Fibroblast of upper back skin (primary cell): ENCODE data around the gene HIRIP3.

ENCODE experiments used
- DNase-seq: peaks from one replicate; pipeline ENCODE4 v3.0.0-alpha.2; 2013

HIRIP3 gene

GRCh38 chr16:29996766-29997250, 1.4 kb upstream of the HIRIP3 start:
- no peak for DNase-seq

- DNase-seq, result peak; percentile 94
These were observed 721 bp upstream of the HIRIP3 start, which contains the start of gene INO80E for GRCh38 chr16:29995911-29996765. Gene INO80E (plus strand): TSS chr16:29996241. CDS start chr16:29996311, 70 bp downstream.

GRCh38 chr16:29994600-29995323, 655 bp downstream of the HIRIP3 start:
- DNase-seq, result peak; percentile 28

- DNase-seq, result no peak
These were observed 1.4 kb downstream of the HIRIP3 start for GRCh38 chr16:29993903-29994599.

DNA sequence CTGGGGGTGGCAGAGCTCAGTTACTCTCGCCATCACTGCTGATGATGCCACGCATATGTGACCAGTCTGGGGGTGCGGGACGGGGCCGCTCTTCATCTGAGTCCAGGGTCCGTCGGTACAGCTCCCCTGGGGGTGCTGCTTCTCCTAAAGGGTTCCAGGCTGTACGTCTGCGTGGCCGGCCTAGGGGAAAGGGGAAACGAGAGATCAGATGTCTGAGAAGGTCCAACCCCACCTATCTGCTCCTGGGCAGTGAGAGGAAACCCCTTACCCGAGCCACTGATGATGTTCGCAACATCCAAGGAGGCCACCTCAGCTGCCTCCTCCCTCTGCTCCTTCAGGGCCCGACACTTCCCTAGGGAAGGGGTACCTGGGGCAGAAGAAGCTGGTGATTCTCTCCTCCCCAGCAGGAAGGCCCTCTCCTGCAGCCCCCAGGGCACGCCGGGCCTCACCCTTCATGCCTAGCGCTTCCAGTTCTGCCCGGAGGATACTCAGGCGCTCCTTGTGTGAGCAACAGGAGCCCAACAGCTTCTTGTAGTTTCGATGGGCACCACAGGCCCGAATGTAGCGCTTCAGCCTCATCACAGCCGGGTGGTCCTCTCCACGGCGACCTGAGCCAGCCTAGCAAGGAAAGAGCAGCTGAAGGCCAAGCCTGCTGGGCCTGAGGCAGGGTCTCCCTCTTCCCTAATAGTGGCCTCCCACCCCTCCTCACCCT, 2.1 kb downstream of the HIRIP3 start:
- no peak for DNase-seq

DNA sequence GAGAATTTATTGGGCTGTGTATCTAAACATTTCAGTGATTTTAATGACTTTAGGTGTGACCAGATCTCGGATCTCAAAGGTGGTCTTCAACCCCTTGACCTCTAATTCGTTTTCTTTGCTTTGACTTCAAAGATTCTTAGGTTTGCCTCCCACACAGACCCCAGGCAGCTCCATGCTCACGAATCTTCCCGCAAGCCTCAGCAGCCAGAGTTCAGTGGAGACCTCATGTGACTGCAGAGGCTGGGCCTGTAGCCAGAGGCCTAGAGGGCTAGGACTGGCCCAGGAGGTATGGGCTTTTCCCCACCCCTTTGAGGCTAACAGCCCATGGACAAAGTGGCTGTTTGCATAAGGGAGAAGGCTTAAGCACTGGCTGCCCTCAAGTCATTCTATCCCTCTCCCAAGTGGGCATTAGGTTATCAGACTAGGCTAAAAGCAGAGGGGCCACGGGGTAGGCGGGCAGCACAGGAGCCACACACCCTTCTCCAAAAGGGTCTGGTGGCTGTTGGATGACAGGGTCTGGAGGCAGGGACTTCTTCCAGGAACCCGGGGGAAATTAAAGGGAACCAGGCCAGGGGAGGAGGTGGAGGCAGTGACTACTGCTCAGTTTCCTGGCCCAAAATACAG, 3.0 kb downstream of the HIRIP3 start:
- no peak for DNase-seq

- no peak for DNase-seq
These were observed 3.9 kb downstream of the HIRIP3 start for GRCh38 chr16:29991571-29991904.

DNA sequence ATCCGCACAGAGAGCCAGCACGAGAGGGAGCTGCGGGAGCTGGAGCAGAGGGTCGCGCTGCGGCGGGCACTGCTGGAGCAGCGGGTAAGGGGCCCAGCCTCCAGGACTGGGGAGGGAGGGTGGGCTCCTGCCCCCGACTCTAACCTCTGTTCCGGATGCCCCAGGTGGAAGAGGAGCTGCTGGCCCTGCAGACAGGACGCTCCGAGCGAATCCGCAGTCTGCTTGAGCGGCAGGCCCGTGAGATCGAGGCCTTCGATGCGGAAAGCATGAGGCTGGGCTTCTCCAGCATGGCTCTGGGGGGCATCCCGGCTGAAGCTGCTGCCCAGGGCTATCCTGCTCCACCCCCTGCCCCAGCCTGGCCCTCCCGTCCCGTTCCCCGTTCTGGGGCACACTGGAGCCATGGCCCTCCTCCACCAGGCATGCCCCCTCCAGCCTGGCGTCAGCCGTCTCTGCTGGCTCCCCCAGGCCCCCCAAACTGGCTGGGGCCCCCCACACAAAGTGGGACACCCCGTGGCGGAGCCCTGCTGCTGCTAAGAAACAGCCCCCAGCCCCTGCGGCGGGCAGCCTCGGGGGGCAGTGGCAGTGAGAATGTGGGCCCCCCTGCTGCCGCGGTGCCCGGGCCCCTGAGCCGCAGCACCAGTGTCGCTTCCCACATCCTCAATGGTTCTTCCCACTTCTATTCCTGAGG, 4.4 kb downstream of the HIRIP3 start:
- DNase-seq, result no peak

DNA sequence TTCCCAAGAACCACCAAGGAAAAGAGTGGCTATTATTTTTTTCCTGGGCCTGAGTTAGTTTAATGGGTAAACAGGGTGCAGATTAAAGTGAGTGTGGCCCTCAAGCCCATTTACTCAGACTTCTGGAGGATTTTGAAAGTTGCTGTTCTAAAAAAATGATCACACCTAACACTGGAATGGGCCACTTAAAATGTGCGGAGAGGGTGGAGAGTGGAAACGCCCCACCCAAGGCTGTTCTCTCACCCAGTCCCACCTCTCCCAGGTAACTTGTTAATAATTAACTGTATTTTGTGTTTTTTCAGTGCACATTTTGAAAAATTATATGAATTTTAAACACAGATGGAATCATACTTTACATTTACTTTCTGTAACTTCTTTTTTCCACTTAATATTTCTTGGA, 5.4 kb downstream of the HIRIP3 start:
- DNase-seq, result no peak

DNA sequence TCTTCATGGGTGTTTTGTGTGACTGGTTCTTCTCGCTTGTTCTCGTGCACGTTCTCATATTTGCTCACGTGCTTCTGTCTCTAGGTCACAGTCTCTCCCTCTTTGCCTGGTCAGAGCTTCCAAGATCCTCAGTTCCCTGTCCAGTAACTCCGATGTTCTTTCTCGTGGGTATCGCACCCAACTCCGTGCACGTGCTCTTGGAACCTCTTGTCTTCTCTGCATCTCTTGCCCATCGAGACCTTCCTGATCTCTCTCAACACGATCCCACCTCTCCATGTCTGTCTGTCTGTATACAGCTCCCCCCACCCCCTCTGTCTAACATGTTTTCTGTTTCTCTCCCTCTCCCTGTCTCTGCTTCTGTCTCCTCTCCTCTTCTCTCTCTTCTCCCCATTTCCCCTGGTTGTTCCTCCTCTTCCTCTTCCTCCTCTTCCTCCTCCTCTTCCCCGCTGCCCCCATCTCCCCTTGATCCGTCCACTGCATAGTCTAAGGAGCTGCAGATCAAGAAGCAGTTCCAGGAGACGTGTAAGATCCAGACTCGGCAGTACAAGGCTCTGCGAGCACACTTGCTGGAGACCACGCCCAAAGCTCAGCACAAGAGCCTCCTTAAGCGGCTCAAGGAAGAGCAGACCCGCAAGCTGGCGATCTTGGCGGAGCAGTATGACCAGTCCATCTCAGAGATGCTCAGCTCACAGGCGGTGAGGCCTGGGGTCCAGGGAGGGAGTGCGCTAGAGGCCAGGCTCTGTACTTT, 6.1 kb downstream of the HIRIP3 start:
- no peak for DNase-seq

- no peak for DNase-seq
These were observed 6.9 kb downstream of the HIRIP3 start for GRCh38 chr16:29988346-29989075.

DNA sequence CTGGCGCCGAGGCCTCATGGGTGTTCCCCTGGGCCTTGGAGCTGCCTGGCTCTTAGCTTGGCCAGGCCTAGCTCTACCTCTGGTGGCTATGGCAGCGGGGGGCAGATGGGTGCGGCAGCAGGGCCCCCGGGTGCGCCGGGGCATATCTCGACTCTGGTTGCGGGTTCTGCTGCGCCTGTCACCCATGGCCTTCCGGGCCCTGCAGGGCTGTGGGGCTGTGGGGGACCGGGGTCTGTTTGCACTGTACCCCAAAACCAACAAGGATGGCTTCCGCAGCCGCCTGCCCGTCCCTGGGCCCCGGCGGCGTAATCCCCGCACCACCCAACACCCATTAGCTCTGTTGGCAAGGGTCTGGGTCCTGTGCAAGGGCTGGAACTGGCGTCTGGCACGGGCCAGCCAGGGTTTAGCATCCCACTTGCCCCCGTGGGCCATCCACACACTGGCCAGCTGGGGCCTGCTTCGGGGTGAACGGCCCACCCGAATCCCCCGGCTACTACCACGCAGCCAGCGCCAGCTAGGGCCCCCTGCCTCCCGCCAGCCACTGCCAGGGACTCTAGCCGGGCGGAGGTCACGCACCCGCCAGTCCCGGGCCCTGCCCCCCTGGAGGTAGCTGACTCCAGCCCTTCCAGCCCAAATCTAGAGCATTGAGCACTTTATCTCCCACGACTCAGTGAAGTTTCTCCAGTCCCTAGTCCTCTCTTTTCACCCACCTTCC, 7.9 kb downstream of the HIRIP3 start:
- no peak for DNase-seq

DNA sequence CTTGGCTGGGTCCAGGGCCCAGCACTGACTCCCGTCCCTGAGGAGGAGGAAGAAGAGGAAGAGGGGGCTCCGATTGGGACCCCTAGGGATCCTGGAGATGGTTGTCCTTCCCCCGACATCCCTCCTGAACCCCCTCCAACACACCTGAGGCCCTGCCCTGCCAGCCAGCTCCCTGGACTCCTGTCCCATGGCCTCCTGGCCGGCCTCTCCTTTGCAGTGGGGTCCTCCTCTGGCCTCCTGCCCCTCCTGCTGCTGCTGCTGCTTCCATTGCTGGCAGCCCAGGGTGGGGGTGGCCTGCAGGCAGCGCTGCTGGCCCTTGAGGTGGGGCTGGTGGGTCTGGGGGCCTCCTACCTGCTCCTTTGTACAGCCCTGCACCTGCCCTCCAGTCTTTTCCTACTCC, 8.5 kb downstream of the HIRIP3 start:
- DNase-seq, result no peak

DNA sequence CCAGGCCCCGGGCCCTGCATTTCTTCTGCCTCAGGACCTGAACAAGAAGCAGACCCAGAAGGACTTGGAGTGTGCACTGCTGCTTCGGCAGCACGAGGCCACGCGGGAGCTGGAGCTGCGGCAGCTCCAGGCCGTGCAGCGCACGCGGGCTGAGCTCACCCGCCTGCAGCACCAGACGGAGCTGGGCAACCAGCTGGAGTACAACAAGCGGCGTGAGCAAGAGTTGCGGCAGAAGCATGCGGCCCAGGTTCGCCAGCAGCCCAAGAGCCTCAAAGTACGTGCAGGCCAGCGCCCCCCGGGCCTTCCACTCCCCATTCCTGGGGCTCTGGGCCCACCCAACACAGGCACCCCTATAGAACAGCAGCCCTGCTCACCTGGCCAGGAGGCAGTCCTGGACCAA, 9.2 kb downstream of the HIRIP3 start:
- DNase-seq, result no peak

- DNase-seq, result no peak
These were observed 10.1 kb downstream of the HIRIP3 start for GRCh38 chr16:29985271-29985811.

DNA sequence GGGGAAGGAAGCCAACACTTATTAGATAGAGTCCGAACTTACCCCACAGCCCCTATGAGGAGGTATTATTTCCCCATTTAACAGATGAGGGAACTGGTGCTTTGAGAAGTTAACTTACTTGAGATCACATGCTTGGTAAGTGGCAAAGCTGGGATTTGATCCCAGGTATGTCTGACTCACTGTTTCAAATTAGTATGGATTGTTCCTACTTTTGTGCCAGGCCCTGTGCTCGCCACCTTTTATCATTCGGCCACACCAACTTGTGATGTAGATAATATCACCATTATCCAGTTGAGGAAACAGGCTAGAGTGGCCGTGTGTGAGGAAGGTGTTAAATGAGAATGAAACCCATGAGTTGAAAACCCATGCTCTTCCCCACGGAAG, 10.7 kb downstream of the HIRIP3 start:
- DNase-seq, result no peak

DNA sequence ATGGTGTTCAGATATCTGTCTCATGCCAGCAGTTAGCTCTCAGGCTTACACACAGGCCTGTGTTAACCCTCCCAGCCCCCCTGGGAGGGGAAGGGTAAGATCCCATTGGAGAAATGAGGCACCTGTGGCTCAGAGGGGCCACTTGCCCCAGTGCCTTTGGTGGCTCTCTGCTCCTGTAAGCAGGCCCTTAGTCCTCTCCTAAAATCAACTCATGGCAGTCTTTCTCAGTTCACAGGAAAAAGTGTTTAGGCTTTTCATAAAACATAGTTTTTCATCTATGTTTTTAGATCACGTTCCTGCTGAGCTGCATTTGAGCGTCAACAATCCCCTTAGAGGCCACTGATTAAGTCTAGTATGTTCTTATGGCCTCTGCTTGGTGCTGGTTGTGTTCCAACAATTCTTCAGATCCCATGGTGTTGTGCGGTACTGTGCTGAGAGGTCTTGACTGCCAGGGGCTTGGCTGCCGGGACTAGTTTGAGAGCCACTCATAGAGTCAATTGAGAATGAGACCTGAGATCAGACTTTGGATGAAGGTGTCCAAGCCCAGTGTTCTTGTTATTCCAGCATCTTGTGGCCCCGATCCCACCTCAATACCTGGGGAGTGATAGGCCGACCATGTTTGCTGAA, 11.2 kb downstream of the HIRIP3 start:
- DNase-seq, result no peak

GRCh38 chr16:29983420-29984136, 11.8 kb downstream of the HIRIP3 start:
- DNase-seq, result peak; percentile 14
